Mesenchymal stem cell (in vitro differentiated cells and primary cell): ENCODE data around the gene GABRR1.

Source experiments
- DNase-seq: peaks from one replicate; pipeline ENCODE4 v3.0.0-alpha.2; 2013
- H2AFZ ChIP-seq: one replicate; pipeline ENCODE4 v1.6.1; 2013; ENCODE audit warnings: low read depth, mild to moderate bottlenecking, control low read depth, inconsistent platforms, low read length, moderate library complexity
- H2AK5ac ChIP-seq: 2 replicates; pipeline ENCODE4 v1.6.1; 2013; ENCODE audit warnings: low read length, moderate library complexity, mild to moderate bottlenecking, inconsistent platforms; ENCODE audit not compliant: severe bottlenecking
- H2BK120ac ChIP-seq: one replicate; pipeline ENCODE4 v1.6.1; 2013; ENCODE audit warnings: low read depth, mild to moderate bottlenecking, inconsistent platforms, low read length, moderate library complexity
- H2BK12ac ChIP-seq, 2 experiments: one replicate each; pipeline ENCODE4 v1.6.1; 2013; ENCODE audit warnings: inconsistent platforms in 2 of 2, low read length in 2 of 2, mild to moderate bottlenecking in 2 of 2, moderate library complexity in 2 of 2, control low read depth in 1 of 2
- H2BK15ac ChIP-seq: one replicate; pipeline ENCODE4 v1.6.1; 2013; ENCODE audit warnings: mild to moderate bottlenecking, low read depth, inconsistent platforms; ENCODE audit not compliant: poor library complexity, severe bottlenecking
- H2BK5ac ChIP-seq: 2 replicates; pipeline ENCODE4 v1.6.1; 2013; ENCODE audit warnings: low read depth, mild to moderate bottlenecking, low read length, control low read depth, inconsistent platforms; ENCODE audit not compliant: poor library complexity, severe bottlenecking
- H3K14ac ChIP-seq, 2 experiments: one replicate each; pipeline ENCODE4 v1.6.1; 2013; ENCODE audit warnings: inconsistent platforms in 2 of 2, low read length in 2 of 2, control low read depth in 1 of 2, mild to moderate bottlenecking in 1 of 2, moderate library complexity in 1 of 2
- H3K18ac ChIP-seq, 2 experiments: one replicate each; pipeline ENCODE4 v1.6.1; 2013; ENCODE audit warnings: inconsistent platforms in 2 of 2, low read length in 2 of 2, control low read depth in 1 of 2, low read depth in 1 of 2, mild to moderate bottlenecking in 1 of 2
- H3K23ac ChIP-seq, 2 experiments: one replicate each; pipeline ENCODE4 v1.6.1; 2013; ENCODE audit warnings: inconsistent platforms in 2 of 2, low read length in 2 of 2, mild to moderate bottlenecking in 2 of 2, moderate library complexity in 2 of 2, control low read depth in 1 of 2
- H3K27ac ChIP-seq: 2 replicates; pipeline ENCODE4 v1.5.1; 2013; ENCODE audit warnings: mild to moderate bottlenecking, moderate library complexity, low read length, control low read depth, inconsistent platforms; ENCODE audit not compliant: poor library complexity, severe bottlenecking
- H3K27me3 ChIP-seq, 2 experiments: 2 replicates each; pipeline versions ENCODE4 v1.6.1 to v1.7.0; 2013; ENCODE audit warnings: low read length in 2 of 2, mild to moderate bottlenecking in 2 of 2, moderate library complexity in 2 of 2, control low read depth in 1 of 2, inconsistent platforms in 1 of 2; ENCODE audit not compliant: control insufficient read depth in 1 of 2, insufficient read depth in 1 of 2
- H3K36me3 ChIP-seq, 2 experiments: 2 replicates each; pipeline versions ENCODE4 v1.6.1 to v1.7.0; 2013; ENCODE audit warnings: low read length in 2 of 2, control low read depth in 1 of 2, inconsistent platforms in 1 of 2, low read depth in 1 of 2, mild to moderate bottlenecking in 1 of 2; ENCODE audit not compliant: insufficient read depth in 2 of 2, control insufficient read depth in 1 of 2
- H3K4ac ChIP-seq, 2 experiments: one replicate each; pipeline ENCODE4 v1.6.1; 2013; ENCODE audit warnings: inconsistent platforms in 2 of 2, low read length in 2 of 2, mild to moderate bottlenecking in 2 of 2, moderate library complexity in 2 of 2, control low read depth in 1 of 2, low read depth in 1 of 2
- H3K4me1 ChIP-seq: 2 replicates; pipeline ENCODE4 v1.6.1; 2013; ENCODE audit warnings: low read depth, low read length, control low read depth; ENCODE audit not compliant: control insufficient read depth, insufficient read depth
- H3K4me2 ChIP-seq: 2 replicates; pipeline ENCODE4 v1.6.1; 2013; ENCODE audit warnings: low read length, mild to moderate bottlenecking, inconsistent platforms; ENCODE audit not compliant: poor library complexity, severe bottlenecking
- H3K4me3 ChIP-seq, 2 experiments: 2 replicates each; pipeline versions ENCODE4 v1.5.1 to v1.7.0; 2013; ENCODE audit warnings: low read length in 2 of 2, mild to moderate bottlenecking in 2 of 2, control low read depth in 1 of 2, low read depth in 1 of 2; ENCODE audit not compliant: insufficient read depth in 1 of 2
- H3K79me1 ChIP-seq: replicated peaks from 2 replicates; pipeline ENCODE4 v1.6.1; 2013; ENCODE audit warnings: mild to moderate bottlenecking, control low read depth, low read length, inconsistent platforms; ENCODE audit not compliant: poor library complexity, severe bottlenecking
- H3K9ac ChIP-seq: 2 replicates; pipeline ENCODE4 v1.7.0; 2013; ENCODE audit warnings: mild to moderate bottlenecking, low read length, moderate library complexity
- H3K9me3 ChIP-seq: 2 replicates; pipeline ENCODE4 v1.7.0; 2013; ENCODE audit warnings: mild to moderate bottlenecking, low read length; ENCODE audit not compliant: control insufficient read depth
- H4K8ac ChIP-seq: one replicate; pipeline ENCODE4 v1.6.1; 2013; ENCODE audit warnings: inconsistent platforms, mild to moderate bottlenecking, low read length, moderate library complexity
- H4K91ac ChIP-seq: one replicate; pipeline ENCODE4 v1.6.1; 2013; ENCODE audit warnings: mild to moderate bottlenecking, low read length, inconsistent platforms
- WGBS: methylation state at CpG from one replicate; pipeline ENCODE4 v1.1.7; 2013; ENCODE audit warnings: mixed read lengths; 5-methylcytosine and 5-hydroxymethylcytosine counted together

GABRR1 gene

DNA sequence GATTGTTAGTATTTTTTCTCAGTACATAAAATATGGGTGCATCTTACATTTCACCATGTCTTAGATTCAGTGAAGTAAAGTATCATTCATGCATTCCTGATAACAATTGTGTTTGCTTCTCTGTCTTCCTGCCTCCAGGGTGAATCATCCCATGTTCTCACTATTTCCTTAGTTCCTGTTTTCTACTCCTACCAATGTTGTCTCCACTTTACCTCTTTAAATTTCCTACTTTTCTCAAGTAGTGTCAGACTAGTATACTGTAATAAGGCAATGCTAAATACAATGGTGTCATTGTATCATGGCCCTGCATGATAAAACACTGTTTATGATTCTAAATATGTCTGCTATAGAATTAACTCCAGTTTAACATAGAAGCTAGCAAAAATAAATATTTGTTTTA, 37.4 kb upstream of the GABRR1 start:
- H3K4me2 ChIP-seq: no peak overlapping the region
- H3K79me1 ChIP-seq: no peaks in the 10 kb centered on the region
- H3K4ac ChIP-seq: no peak overlapping the region
- no peak overlapping the region for H2BK15ac ChIP-seq
- no peak overlapping the region for H4K8ac ChIP-seq
- H3K27me3 ChIP-seq: peaks cover 12 to 43% of the 10 kb centered on the region in 2 experiments
- no peak overlapping the region for H2BK5ac ChIP-seq
- H3K23ac ChIP-seq: no peak overlapping the region
- H3K4me1 ChIP-seq: no peaks in the 10 kb centered on the region
- H3K18ac ChIP-seq: no peak overlapping the region
- H3K27ac ChIP-seq: no peak overlapping the region
- H2BK12ac ChIP-seq: no peak overlapping the region
- H2BK120ac ChIP-seq: no peak overlapping the region
- H2AK5ac ChIP-seq: no peak overlapping the region
- no peaks in the 10 kb centered on the region for H3K36me3 ChIP-seq
- H3K9me3 ChIP-seq: no peaks in the 10 kb centered on the region
- H2AFZ ChIP-seq: no peak overlapping the region
- no peak overlapping the region for H3K14ac ChIP-seq
- DNase-seq: no peak
- no peak overlapping the region for H3K4me3 ChIP-seq
- no peak overlapping the region for H3K9ac ChIP-seq
- no peak overlapping the region for H4K91ac ChIP-seq

DNA sequence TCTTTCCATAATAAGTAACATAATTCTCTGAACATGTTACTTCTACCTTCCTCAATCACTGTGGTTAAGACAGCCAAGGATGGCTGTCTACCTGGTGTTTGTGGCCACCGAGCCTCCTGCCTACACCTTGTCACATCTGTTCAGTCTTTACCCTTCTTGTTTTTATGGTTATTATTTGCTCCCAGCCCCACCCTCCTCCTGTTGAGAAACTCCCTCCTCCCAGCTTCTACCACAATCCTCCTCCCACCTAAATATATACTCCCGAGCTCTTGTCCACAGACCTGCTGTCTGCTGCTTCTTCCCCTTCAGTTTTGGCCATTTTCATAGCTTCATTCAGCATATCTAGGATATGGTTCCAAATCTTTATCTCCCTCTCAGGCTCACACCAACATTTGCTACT, 35.7 kb upstream of the GABRR1 start:
- H3K14ac ChIP-seq: no peak overlapping the region
- WGBS: 78% methylated on average over 2 of the region's 2 CpGs
- H2BK12ac ChIP-seq: no peak overlapping the region

DNA sequence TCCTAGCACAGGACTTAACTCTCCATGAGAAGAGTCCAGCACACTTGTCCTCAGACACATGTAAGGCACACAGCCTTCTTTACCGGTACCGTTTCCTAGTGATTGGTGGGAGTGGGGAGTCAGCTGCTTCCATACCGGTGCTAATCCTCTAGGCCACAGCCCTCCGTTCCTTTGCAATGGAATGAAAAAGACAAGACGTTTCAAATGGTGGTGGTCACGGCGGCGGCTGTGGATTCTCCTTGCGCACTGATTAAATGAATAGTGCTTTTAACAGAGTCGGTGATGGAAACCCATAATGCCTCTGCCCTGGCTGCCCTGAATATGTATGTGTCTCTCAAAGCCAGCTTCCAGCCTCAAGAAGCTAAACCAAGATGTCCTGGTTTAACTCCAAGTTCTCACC, 34.8 kb upstream of the GABRR1 start:
- Histone ChIP-seq H3K36me3 (no peaks in the 10 kb centered on the region), H3K4me1 (no peaks in the 10 kb centered on the region), H3K4ac (no peak overlapping the region), H3K27ac (no peak overlapping the region), H2AFZ (no peak overlapping the region), H3K27me3 (peaks cover 11 to 41% of the 10 kb centered on the region in 2 experiments), H2BK12ac (no peak overlapping the region), H4K8ac (no peak overlapping the region), H3K4me2 (no peak overlapping the region), H2BK15ac (no peak overlapping the region), H2BK5ac (no peak overlapping the region), H2AK5ac (no peak overlapping the region), H2BK120ac (no peak overlapping the region), H3K4me3 (no peak overlapping the region), H3K18ac (no peak overlapping the region), H3K23ac (peak overlapping the region in 1 of 2 experiments; percentile 37), H3K9ac (no peak overlapping the region), H3K14ac (peak overlapping the region in 1 of 2 experiments; percentile 56), H4K91ac (no peak overlapping the region), H3K9me3 (no peaks in the 10 kb centered on the region), H3K79me1 (no peaks in the 10 kb centered on the region)
- WGBS: 91% methylated on average over 10 of the region's 10 CpGs
- DNase-seq: no peak

More for the DNA sequence above, 35.7 kb upstream of the GABRR1 start:
- DNase-seq: no peak
- Histone ChIP-seq H3K4ac (no peak overlapping the region), H3K4me3 (no peak overlapping the region), H2AK5ac (no peak overlapping the region), H2BK5ac (no peak overlapping the region), H3K27me3 (peaks cover 12 to 45% of the 10 kb centered on the region in 2 experiments), H2BK15ac (no peak overlapping the region), H3K4me2 (no peak overlapping the region), H3K18ac (no peak overlapping the region), H3K9ac (no peak overlapping the region), H2AFZ (no peak overlapping the region), H2BK120ac (no peak overlapping the region), H3K27ac (no peak overlapping the region), H3K4me1 (no peaks in the 10 kb centered on the region), H4K91ac (no peak overlapping the region), H3K36me3 (no peaks in the 10 kb centered on the region), H3K79me1 (no peaks in the 10 kb centered on the region), H4K8ac (no peak overlapping the region), H3K9me3 (no peaks in the 10 kb centered on the region), H3K23ac (no peak overlapping the region)

DNA sequence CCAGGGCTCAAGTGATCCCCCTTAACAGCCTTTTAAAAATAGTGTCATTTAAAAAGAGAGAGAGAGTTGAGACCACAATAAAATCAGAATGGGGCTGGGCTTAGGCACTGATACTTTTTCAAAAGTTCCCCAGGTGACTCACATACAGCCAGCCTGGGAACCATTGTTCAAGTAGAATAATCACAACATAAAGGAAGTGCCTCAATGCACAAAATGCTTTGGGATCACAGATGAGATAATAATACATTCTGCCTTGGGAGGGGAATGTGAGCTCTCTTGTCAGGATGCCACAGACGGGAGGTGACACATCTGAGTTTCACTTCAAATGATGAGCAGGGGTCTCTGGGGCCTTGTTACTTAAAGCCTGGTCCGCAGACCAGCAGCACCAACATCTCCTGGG, 34.0 kb upstream of the GABRR1 start:
- H2AFZ ChIP-seq: no peak overlapping the region
- H3K18ac ChIP-seq: no peak overlapping the region
- no peak overlapping the region for H3K4me3 ChIP-seq
- no peaks in the 10 kb centered on the region for H3K79me1 ChIP-seq
- DNase-seq: no peak
- H3K4me1 ChIP-seq: no peaks in the 10 kb centered on the region
- H3K27ac ChIP-seq: no peak overlapping the region
- no peak overlapping the region for H2BK120ac ChIP-seq
- no peak overlapping the region for H3K4ac ChIP-seq
- no peaks in the 10 kb centered on the region for H3K9me3 ChIP-seq
- no peak overlapping the region for H4K91ac ChIP-seq
- no peak overlapping the region for H2BK5ac ChIP-seq
- no peak overlapping the region for H2BK15ac ChIP-seq
- H3K23ac ChIP-seq: no peak overlapping the region
- WGBS: 80% methylated on average over 2 of the region's 2 CpGs
- no peak overlapping the region for H4K8ac ChIP-seq
- no peak overlapping the region for H2AK5ac ChIP-seq
- H3K36me3 ChIP-seq: no peaks in the 10 kb centered on the region
- H3K14ac ChIP-seq: no peak overlapping the region
- H3K9ac ChIP-seq: no peak overlapping the region
- H3K4me2 ChIP-seq: no peak overlapping the region
- no peak overlapping the region for H2BK12ac ChIP-seq
- peaks cover 9 to 36% of the 10 kb centered on the region in 2 experiments for H3K27me3 ChIP-seq
